K562 (cell line): ENCODE measurements around the gene RUFY2. TPM values are rescaled to one million over a fixed set of nuclear protein-coding genes. Genes with fewer than 3 reads are reported as not detected.

Experiments used
- ATF3 ChIP-seq, 2 experiments: fragments of 450-650 bp in 1 of 2; sonication (generic) in 1 of 2; formaldehyde crosslinking in 1 of 2; IDR thresholded peaks in 1 of 2; conservative IDR thresholded peaks in 1 of 2; 2 replicates each; pipeline versions ENCODE4 v1.6.1 to v1.8.1; 2016 to 2023; ENCODE audit warnings: mild to moderate bottlenecking in 2 of 2, moderate library complexity in 2 of 2, inconsistent platforms in 1 of 2, missing genetic modification reagents in 1 of 2
- C11orf30 ChIP-seq: fragments of 450-650 bp; IDR thresholded peaks from 2 replicates; pipeline ENCODE4 v1.6.1; 2016; ENCODE audit warnings: low read depth, mild to moderate bottlenecking
- CCNT2 ChIP-seq: IDR thresholded peaks from 2 replicates; pipeline ENCODE4 v1.6.1; 2011; ENCODE audit warnings: borderline replicate concordance, low read depth, mild to moderate bottlenecking, moderate library complexity, mixed read lengths, low read length; ENCODE audit not compliant: insufficient read length; ENCODE audit errors: extremely low read depth
- E2F4 ChIP-seq: sonication (generic); formaldehyde crosslinking; IDR thresholded peaks from 2 replicates; pipeline ENCODE4 v1.8.0; 2022; ENCODE audit warnings: mild to moderate bottlenecking, low read depth, missing genetic modification reagents
- HLTF ChIP-seq: fragments of 450-650 bp; IDR thresholded peaks from 2 replicates; pipeline ENCODE4 v1.6.1; 2016
- MAFF ChIP-seq: IDR thresholded peaks from 2 replicates; pipeline ENCODE4 v1.6.1; 2012; ENCODE audit warnings: low read length, improper control_type of control experiment
- MECOM ChIP-seq: fragments of 250-450 bp; sonication (Bioruptor Pico); IDR thresholded peaks from 2 replicates; pipeline ENCODE4 v1.8.0; 2022; ENCODE audit warnings: inconsistent platforms
- MITF ChIP-seq: IDR thresholded peaks from 2 replicates; pipeline ENCODE4 v1.6.1; 2014; ENCODE audit warnings: antibody characterized with exemption
- MTA3 ChIP-seq: fragments of 450-650 bp; formaldehyde crosslinking; IDR thresholded peaks from 2 replicates; pipeline ENCODE4 v1.6.1; 2017; ENCODE audit warnings: mild to moderate bottlenecking, borderline replicate concordance
- MXI1 ChIP-seq: IDR thresholded peaks from 2 replicates; pipeline ENCODE4 v1.6.1; 2011; ENCODE audit warnings: low read depth, mild to moderate bottlenecking, improper control_type of control experiment, low read length
- NONO ChIP-seq, 2 experiments: fragments of 200-400 bp in 1 of 2; fragments of 450-650 bp in 1 of 2; formaldehyde crosslinking in 1 of 2; IDR thresholded peaks; 2 replicates each; pipeline ENCODE4 v1.6.1; 2017; ENCODE audit warnings: low read depth in 2 of 2, mild to moderate bottlenecking in 2 of 2, moderate library complexity in 2 of 2, low read length in 1 of 2
- PHB2 ChIP-seq: fragments of 450-650 bp; IDR thresholded peaks from 2 replicates; pipeline ENCODE4 v1.6.1; 2017; ENCODE audit warnings: low read depth
- POLR2AphosphoS2 ChIP-seq: IDR thresholded peaks from 2 replicates; pipeline ENCODE4 v1.6.1; 2012; ENCODE audit warnings: low read length, improper control_type of control experiment
- SMAD3 ChIP-seq: fragments of 450-650 bp; formaldehyde crosslinking; conservative IDR thresholded peaks from 2 replicates; pipeline ENCODE4 v1.4.0; 2020; ENCODE audit warnings: mild to moderate bottlenecking
- SMARCE1 ChIP-seq: fragments of 450-650 bp; IDR thresholded peaks from 2 replicates; pipeline ENCODE4 v1.7.1; 2016; ENCODE audit warnings: mild to moderate bottlenecking
- SNAPC5 ChIP-seq: fragments of 250-450 bp; sonication (Bioruptor Pico); IDR thresholded peaks from 2 replicates; pipeline ENCODE4 v1.8.0; 2021; ENCODE audit warnings: moderate library complexity, mild to moderate bottlenecking, inconsistent platforms
- U2AF1 ChIP-seq: fragments of 200-400 bp; formaldehyde crosslinking; optimal IDR thresholded peaks from 2 replicates; pipeline ENCODE3; 2017; ENCODE audit warnings: mild to moderate bottlenecking, low read depth, low read length, moderate library complexity
- YY1 ChIP-seq, 3 experiments: IDR thresholded peaks; 2 replicates each; pipeline ENCODE4 v1.6.1; 2011; ENCODE audit warnings: low read length in 2 of 3, mild to moderate bottlenecking in 2 of 3, moderate library complexity in 2 of 3, borderline replicate concordance in 1 of 3, control low read depth in 1 of 3, low read depth in 1 of 3; ENCODE audit not compliant: insufficient read depth in 3 of 3, insufficient replicate concordance in 2 of 3, control insufficient read depth in 1 of 3, insufficient read length in 1 of 3; ENCODE audit errors: extremely low read depth in 1 of 3
- ZC3H8 ChIP-seq: fragments of 450-650 bp; IDR thresholded peaks from 2 replicates; pipeline ENCODE4 v1.6.1; 2017
- ZKSCAN8 ChIP-seq: fragments of 200-800 bp; sonication (Bioruptor generic); IDR thresholded peaks from 2 replicates; pipeline ENCODE4 v1.6.1; 2016; ENCODE audit warnings: missing genetic modification characterization, missing compliant biosample characterization
- ZNF232 ChIP-seq: sonication (generic); formaldehyde crosslinking; IDR thresholded peaks from 2 replicates; pipeline ENCODE4 v1.8.0; 2022; ENCODE audit warnings: mild to moderate bottlenecking, missing genetic modification reagents
- ZNF655 ChIP-seq: fragments of 250-450 bp; sonication (Bioruptor Pico); IDR thresholded peaks from 2 replicates; pipeline ENCODE4 v1.5.0; 2021
- polyA plus RNA-seq, 8 experiments: library from polyadenylated mRNA; depleted of rRNA in 4 of 8; stranded (reverse) in 5 of 8; unstranded in 3 of 8; fragments of >200 nt; fragmentation: Nextera tagmentation in 2 of 8; fragmentation: Illumina TruSeq in 1 of 8; extraction: Ambion mirVana in 2 of 8; extraction: Trizol in 1 of 8; gene quantifications; 2 replicates each; pipeline versions ENCODE4 v1.2.1 to v1.2.3, GENCODE V29; 2011 to 2014; ENCODE audit warnings: inconsistent platforms in 1 of 8, missing spikeins in 1 of 8
- total RNA-seq, 7 experiments: library from RNA; depleted of rRNA in 6 of 7; stranded (reverse); fragments of >200 nt in 6 of 7; fragmentation: Illumina TruSeq in 2 of 7; extraction: Trizol in 2 of 7; gene quantifications; 2 replicates each; pipeline versions ENCODE4 v1.2.1 to v1.2.3, GENCODE V29; 2011 to 2021; ENCODE audit warnings: low replicate concordance in 1 of 7

RUFY2 gene
- total and polyA plus RNA-seq, 9 of the 15 experiments (the other 6 are each of a cell fraction or from before 2014, with no cell fraction given): 3.7 to 20.1 (median 12.6) TPM

GRCh38 chr10:68331455-68332258, 75.4 kb downstream of the RUFY2 start, which contains the start of gene HNRNPH3 (continued):
- no peak; the same call in 1 of the 2 replicates for TF ChIP-seq MITF
- no peak for TF ChIP-seq ZC3H8
- TF ChIP-seq SMAD3 (CRISPR knock-in tag): peak; percentile 78
- TF ChIP-seq U2AF1: peak; percentile 43
- TF ChIP-seq MXI1: peak; percentile 76; the same call in 1 of the 2 replicates
- peak in 1 of 2 experiments; percentile 75; a peak in 1 of 4 replicates for TF ChIP-seq NONO (IDR thresholded peaks at IDR 0.05; ENCODE audit: low read depth in 2 of 2, low read length in 1 of 2)
- peak; percentile 19; the same call in 1 of the 2 replicates for TF ChIP-seq HLTF
- TF ChIP-seq ATF3 (IDR thresholded peaks at IDR 0.05): no peak
- TF ChIP-seq ATF3 (CRISPR knock-in tag; conservative IDR thresholded peaks at IDR 0.05): peak; percentile 80; the same call in 1 of the 2 replicates
- TF ChIP-seq ZNF655: no peak
- TF ChIP-seq ZKSCAN8: no peak
- TF ChIP-seq MAFF: peak; percentile 82; the same call in 1 of the 2 replicates
- TF ChIP-seq E2F4: 0 out of 2 replicates have a peak, but pooled peaks have one; percentile 66
- 0 out of 2 replicates have a peak, but pooled peaks have one; percentile 7 for TF ChIP-seq C11orf30
- peak; percentile 30 to 88 (median 81) for TF ChIP-seq YY1 (IDR thresholded peaks at IDR 0.05; ENCODE audit: borderline replicate concordance in 1 of 3, control insufficient read depth in 1 of 3, extremely low read depth in 1 of 3, insufficient read depth in 3 of 3, insufficient read length in 1 of 3, insufficient replicate concordance in 2 of 3, low read depth in 1 of 3, low read length in 2 of 3)
- no peak for TF ChIP-seq SNAPC5
- TF ChIP-seq CCNT2: peak; percentile 90
- peak; percentile 32 for TF ChIP-seq SMARCE1
- TF ChIP-seq ZNF232 (CRISPR knock-in tag): peak; percentile 86
- TF ChIP-seq MECOM (CRISPR knock-in tag): no peak
- peak; percentile 96 for TF ChIP-seq POLR2AphosphoS2
- 0 out of 2 replicates have a peak, but pooled peaks have one; percentile 13 for TF ChIP-seq PHB2
- TF ChIP-seq MTA3: peak; percentile 95
